Ishikawa (cell line): ENCODE results near the gene WDFY2.

Experiments used
- CEBPB ChIP-seq: IDR thresholded peaks from 2 replicates; pipeline ENCODE4 v1.6.1; 2012
- EP300 ChIP-seq: IDR thresholded peaks from 2 replicates; pipeline ENCODE4 v1.6.1; 2012; ENCODE audit warnings: borderline replicate concordance
- TF ChIP-seq, protein P1 (sequence below): IDR thresholded peaks from 2 replicates; pipeline ENCODE4 v1.6.1; 2012; ENCODE audit warnings: low read depth, mild to moderate bottlenecking
- TF ChIP-seq, protein P2 (sequence below): IDR thresholded peaks from 2 replicates; pipeline ENCODE4 v1.6.1; 2012

DNA sequence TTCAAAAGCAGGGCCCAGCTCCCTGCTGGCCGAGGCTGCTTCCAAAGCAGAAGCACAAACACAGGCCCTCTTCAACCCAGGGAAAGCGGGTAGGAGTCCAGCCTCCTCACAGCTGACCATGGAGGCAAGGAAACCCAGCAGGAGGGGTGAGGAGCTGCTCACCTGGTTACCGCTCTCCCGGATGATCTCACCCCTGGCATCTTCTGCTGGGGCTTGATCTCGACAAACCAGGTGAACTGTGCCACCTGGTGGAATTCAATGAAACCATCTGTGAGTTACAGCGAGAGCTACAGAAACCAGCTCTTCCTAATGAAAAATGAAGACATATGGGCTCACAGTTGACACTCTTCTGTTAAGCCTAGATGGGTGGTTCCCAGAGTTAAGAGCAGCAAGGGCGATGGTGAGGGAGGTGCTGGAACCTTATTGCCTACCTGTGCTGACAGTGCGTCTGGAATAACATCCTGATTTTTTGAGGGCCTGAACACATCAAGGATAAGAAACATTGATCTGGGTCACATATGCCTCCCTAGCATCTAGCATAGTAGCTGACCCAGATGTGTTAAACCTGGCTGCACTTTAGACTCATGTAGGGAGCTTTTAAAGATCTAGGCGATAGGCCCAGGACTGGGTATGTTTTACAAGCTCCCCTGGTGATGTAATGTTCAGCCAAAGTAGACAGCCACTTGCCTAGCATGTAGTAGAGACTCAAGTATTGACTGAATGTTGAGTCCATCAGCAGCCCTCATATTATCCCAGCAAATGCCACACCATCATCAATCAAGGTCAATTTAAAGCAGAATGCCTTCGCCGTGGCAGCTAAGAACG, 213.6 kb downstream of the WDFY2 start:
- TF ChIP-seq, protein P1, sequence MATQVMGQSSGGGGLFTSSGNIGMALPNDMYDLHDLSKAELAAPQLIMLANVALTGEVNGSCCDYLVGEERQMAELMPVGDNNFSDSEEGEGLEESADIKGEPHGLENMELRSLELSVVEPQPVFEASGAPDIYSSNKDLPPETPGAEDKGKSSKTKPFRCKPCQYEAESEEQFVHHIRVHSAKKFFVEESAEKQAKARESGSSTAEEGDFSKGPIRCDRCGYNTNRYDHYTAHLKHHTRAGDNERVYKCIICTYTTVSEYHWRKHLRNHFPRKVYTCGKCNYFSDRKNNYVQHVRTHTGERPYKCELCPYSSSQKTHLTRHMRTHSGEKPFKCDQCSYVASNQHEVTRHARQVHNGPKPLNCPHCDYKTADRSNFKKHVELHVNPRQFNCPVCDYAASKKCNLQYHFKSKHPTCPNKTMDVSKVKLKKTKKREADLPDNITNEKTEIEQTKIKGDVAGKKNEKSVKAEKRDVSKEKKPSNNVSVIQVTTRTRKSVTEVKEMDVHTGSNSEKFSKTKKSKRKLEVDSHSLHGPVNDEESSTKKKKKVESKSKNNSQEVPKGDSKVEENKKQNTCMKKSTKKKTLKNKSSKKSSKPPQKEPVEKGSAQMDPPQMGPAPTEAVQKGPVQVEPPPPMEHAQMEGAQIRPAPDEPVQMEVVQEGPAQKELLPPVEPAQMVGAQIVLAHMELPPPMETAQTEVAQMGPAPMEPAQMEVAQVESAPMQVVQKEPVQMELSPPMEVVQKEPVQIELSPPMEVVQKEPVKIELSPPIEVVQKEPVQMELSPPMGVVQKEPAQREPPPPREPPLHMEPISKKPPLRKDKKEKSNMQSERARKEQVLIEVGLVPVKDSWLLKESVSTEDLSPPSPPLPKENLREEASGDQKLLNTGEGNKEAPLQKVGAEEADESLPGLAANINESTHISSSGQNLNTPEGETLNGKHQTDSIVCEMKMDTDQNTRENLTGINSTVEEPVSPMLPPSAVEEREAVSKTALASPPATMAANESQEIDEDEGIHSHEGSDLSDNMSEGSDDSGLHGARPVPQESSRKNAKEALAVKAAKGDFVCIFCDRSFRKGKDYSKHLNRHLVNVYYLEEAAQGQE: no peak
- TF ChIP-seq, protein P2, sequence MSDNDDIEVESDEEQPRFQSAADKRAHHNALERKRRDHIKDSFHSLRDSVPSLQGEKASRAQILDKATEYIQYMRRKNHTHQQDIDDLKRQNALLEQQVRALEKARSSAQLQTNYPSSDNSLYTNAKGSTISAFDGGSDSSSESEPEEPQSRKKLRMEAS: no peak
- no peak for TF ChIP-seq CEBPB
- TF ChIP-seq EP300: no peak
